Hepatocyte (in vitro differentiated cells): Measurements from ENCODE around the gene SLC16A6.
"Not testable (repeated sequence)": the region's sequence is repeated elsewhere in the genome, so short reads cannot be mapped to it uniquely, and the experiment has no call there.

Source experiments
- CTCF ChIP-seq: fragments of 200-600 bp; sonication (generic); IDR thresholded peaks from 2 replicates; pipeline ENCODE4 v1.5.1; 2016; ENCODE audit warnings: antibody characterized with exemption, mild to moderate bottlenecking; ENCODE audit not compliant: poor library complexity
- EZH2 ChIP-seq: fragments of 200-600 bp; sonication (generic); IDR thresholded peaks from 2 replicates; pipeline ENCODE4 v1.6.1; 2016; ENCODE audit warnings: antibody characterized with exemption, mild to moderate bottlenecking, borderline replicate concordance

- not testable (repeated sequence) for TF ChIP-seq CTCF, EZH2
Measured at GRCh38 chr17:68276339-68276738, 14.6 kb downstream of the SLC16A6 start.
